Thoracic aorta (tissue), 2 donors: Measurements from ENCODE around the gene ZNF652. TPM values are rescaled to one million over a fixed set of nuclear protein-coding genes. Genes with fewer than 3 reads are reported as not detected.

Experiments used
- ATAC-seq: fragments of 150-250 bp; one replicate; pipeline ENCODE4 v1.8.0; 2017; ENCODE audit warnings: low read depth; ENCODE audit not compliant: insufficient number of reproducible peaks, low FRiP score
- DNase-seq: peaks from one replicate; pipeline ENCODE4 v3.0.0-alpha.2; 2020; ENCODE audit warnings: low spot score
- H3K27ac ChIP-seq, 2 donors: fragments of 200-600 bp; sonication (generic); 1 replicate in 1 of 2; 2 replicates in 1 of 2; pipeline ENCODE4 v1.5.1; 2016; ENCODE audit warnings: mild to moderate bottlenecking in 2 of 2, moderate library complexity in 2 of 2
- H3K27me3 ChIP-seq: fragments of 200-600 bp; sonication (generic); replicated peaks from 2 replicates; pipeline ENCODE4 v1.6.0; 2016; ENCODE audit warnings: mild to moderate bottlenecking; ENCODE audit not compliant: insufficient read depth
- H3K36me3 ChIP-seq: fragments of 200-600 bp; sonication (generic); one replicate; pipeline ENCODE4 v1.5.1; 2016
- H3K4me1 ChIP-seq, 2 donors: fragments of 200-600 bp; sonication (generic); 1 replicate in 1 of 2; 2 replicates in 1 of 2; pipeline versions ENCODE4 v1.5.1 to v1.6.0; 2016; ENCODE audit warnings: low read depth in 2 of 2, mild to moderate bottlenecking in 1 of 2; ENCODE audit not compliant: control insufficient read depth in 1 of 2
- H3K4me3 ChIP-seq: fragments of 200-600 bp; sonication (generic); 2 replicates; pipeline ENCODE4 v1.5.1; 2016; ENCODE audit warnings: mild to moderate bottlenecking
- H3K9me3 ChIP-seq: fragments of 200-600 bp; sonication (generic); 2 replicates; pipeline ENCODE4 v1.5.1; 2016
- CTCF ChIP-seq: fragments of 200-600 bp; sonication (generic); IDR thresholded peaks from one replicate; pipeline ENCODE4 v1.5.1; 2019; ENCODE audit warnings: antibody characterized with exemption
- total RNA-seq, 2 donors: library from RNA; depleted of rRNA; stranded (reverse); fragments of >200 nt; gene quantifications; one replicate each; pipeline versions ENCODE4 v1.1.0 to v1.2.3, GENCODE V29; 2016

ZNF652 gene
- total RNA-seq, 2 donors from 2014 or later = 36.1 to 40.0 TPM

DNA sequence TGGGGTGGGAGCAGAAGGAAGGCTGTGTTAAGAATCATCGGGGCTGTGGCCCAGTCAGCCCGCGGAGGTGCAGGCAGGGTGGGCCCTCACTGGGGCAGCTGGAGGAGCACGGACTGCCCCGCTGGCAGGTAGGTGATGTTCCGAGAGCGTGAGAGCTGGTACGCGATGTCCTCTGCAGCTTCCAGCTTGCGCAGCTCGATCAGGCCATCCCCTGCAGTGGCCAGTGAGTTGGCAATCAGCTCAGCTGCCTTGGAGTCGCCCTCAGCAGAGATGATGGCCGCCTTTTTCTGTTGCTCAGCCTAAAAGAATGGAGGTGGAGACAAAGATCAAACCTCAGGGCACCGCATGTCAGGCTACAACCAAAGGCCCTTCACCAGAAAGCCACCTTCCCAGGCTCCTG lies 42.9 kb upstream of the ZNF652 start:
- no peak overlapping the region for H3K27ac ChIP-seq
- no peaks in the 10 kb centered on the region for H3K9me3 ChIP-seq
- peaks cover 52% of the 10 kb centered on the region for H3K36me3 ChIP-seq
- ATAC-seq (no peak), DNase-seq (no peak)
- no peak for TF ChIP-seq CTCF
- H3K27me3 ChIP-seq = no peaks in the 10 kb centered on the region
- H3K4me1 ChIP-seq = no peaks in the 10 kb centered on the region
- no peak overlapping the region for H3K4me3 ChIP-seq

GRCh38 chr17:49404361-49404760 lies 42.3 kb upstream of the ZNF652 start:
- no peak overlapping the region for H3K4me3 ChIP-seq
- H3K27me3 ChIP-seq = no peaks in the 10 kb centered on the region
- H3K36me3 ChIP-seq = peaks cover 49% of the 10 kb centered on the region
- ATAC-seq (no peak), DNase-seq (no peak)
- H3K4me1 ChIP-seq = no peaks in the 10 kb centered on the region
- no peak overlapping the region for H3K27ac ChIP-seq
- H3K9me3 ChIP-seq = no peaks in the 10 kb centered on the region
- no peak for TF ChIP-seq CTCF

GRCh38 chr17:49403514-49404289 lies 41.7 kb upstream of the ZNF652 start:
- Histone ChIP-seq H3K27ac (no peak overlapping the region), H3K9me3 (no peaks in the 10 kb centered on the region), H3K4me1 (no peaks in the 10 kb centered on the region), H3K27me3 (no peaks in the 10 kb centered on the region), H3K4me3 (no peak overlapping the region), H3K36me3 (peaks cover 43% of the 10 kb centered on the region)
- no peak for DNase-seq
- ATAC-seq = no peak
- no peak for TF ChIP-seq CTCF

DNA sequence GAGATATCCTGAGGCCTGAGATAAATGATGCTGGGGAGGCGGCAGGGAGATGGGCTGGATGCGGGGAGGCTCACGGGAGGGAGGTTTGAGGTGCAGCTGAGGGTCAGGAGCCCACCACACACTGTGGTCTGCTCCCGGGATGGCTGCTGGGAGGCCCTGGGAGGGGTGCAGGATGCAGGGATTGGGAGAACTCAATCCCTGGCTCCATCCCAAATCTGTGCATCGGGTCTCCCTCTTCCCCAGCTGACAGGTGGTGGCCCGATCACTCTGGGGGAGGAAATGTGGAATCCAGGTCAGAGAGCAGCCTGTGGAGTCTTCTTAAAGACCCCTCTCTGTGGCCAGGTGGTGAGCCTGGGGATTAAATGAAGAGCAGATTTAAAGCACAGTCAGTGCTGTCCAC lies 40.7 kb upstream of the ZNF652 start:
- no peaks in the 10 kb centered on the region for H3K9me3 ChIP-seq
- DNase-seq = no peak
- no peak for TF ChIP-seq CTCF
- no peaks in the 10 kb centered on the region for H3K4me1 ChIP-seq
- ATAC-seq = no peak
- peaks cover 38% of the 10 kb centered on the region for H3K36me3 ChIP-seq
- no peak overlapping the region for H3K27ac ChIP-seq
- H3K4me3 ChIP-seq = no peak overlapping the region
- H3K27me3 ChIP-seq = no peaks in the 10 kb centered on the region

- no peak for DNase-seq
- Histone ChIP-seq H3K9me3 (no peaks in the 10 kb centered on the region), H3K4me1 (no peaks in the 10 kb centered on the region), H3K27me3 (no peaks in the 10 kb centered on the region), H3K36me3 (peaks cover 32% of the 10 kb centered on the region), H3K4me3 (no peak overlapping the region), H3K27ac (no peak overlapping the region)
- ATAC-seq = no peak
- no peak for TF ChIP-seq CTCF
Observed at GRCh38 chr17:49401971-49402611, 40.0 kb upstream of the ZNF652 start.
